Upper lobe of right lung (tissue), 1 donor: ENCODE results near the gene KCNA1. TPM values are rescaled to one million over a fixed set of nuclear protein-coding genes. Genes with fewer than 3 reads are reported as not detected.

Source experiments
- ATAC-seq: fragments of 200-7000 bp; cut with Tn5 transposase; one replicate; pipeline ENCODE4 v1.9.1; 2020; ENCODE audit warnings: mild to moderate bottlenecking, moderate library complexity
- DNase-seq: peaks from one replicate; pipeline ENCODE4 v3.0.0-alpha.2; 2020
- H3K27ac ChIP-seq: fragments of 200-600 bp; one replicate; pipeline ENCODE4 v1.8.0; 2022
- H3K27me3 ChIP-seq: fragments of 200-600 bp; one replicate; pipeline ENCODE4 v1.8.0; 2022; ENCODE audit warnings: mild to moderate bottlenecking
- H3K36me3 ChIP-seq: fragments of 200-600 bp; one replicate; pipeline ENCODE4 v1.8.0; 2022
- H3K4me1 ChIP-seq: fragments of 200-600 bp; one replicate; pipeline ENCODE4 v1.8.0; 2022
- H3K4me3 ChIP-seq: fragments of 200-600 bp; one replicate; pipeline ENCODE4 v1.8.0; 2022; ENCODE audit warnings: mild to moderate bottlenecking
- H3K9me3 ChIP-seq: fragments of 200-600 bp; one replicate; pipeline ENCODE4 v1.8.0; 2022
- intact Hi-C: fragments of 100-400 bp; cut with DNase I; formaldehyde crosslinking; loops from one replicate; pipeline ENCODE4 v1.11.0; 2022
- total RNA-seq: library from RNA; stranded (reverse); fragmentation: NEBNext Ultra II Directional; extraction: Animal tissue kit (Norgen Biotek cat#: 25700); gene quantifications from one replicate; pipeline ENCODE4 v1.2.1, GENCODE V29; 2021
- TF ChIP-seq, protein P1 (sequence below): fragments of 200-600 bp; IDR thresholded peaks from one replicate; pipeline ENCODE4 v1.8.0; 2022; ENCODE audit warnings: antibody characterized with exemption
- donor health status: DM: no; HTN: yes; CAD: no; lungs with severe emphysema.

Gene KCNA1
- total RNA-seq, 1 donor from 2014 or later, result not detected

DNA sequence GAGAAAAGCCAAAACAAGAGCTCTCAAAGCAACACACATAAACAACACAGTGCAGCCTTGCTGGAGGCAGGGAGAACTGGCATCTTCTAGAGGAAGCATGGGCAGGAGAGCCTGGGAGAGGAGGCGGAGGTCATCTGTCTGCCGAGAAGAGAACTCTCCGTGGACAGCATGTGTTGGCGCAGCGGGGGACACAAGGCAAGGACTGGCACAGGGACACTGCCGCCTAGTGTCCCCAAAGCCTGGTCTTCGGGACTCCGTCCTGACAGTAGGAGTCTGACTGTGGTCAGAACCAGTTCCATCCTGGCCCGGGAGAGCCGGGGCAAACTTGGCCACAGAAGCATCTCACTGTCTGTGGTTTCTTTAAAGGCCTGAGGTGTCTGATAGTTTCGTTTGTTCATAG, 47.3 kb downstream of the KCNA1 start:
- TF ChIP-seq, protein P1, sequence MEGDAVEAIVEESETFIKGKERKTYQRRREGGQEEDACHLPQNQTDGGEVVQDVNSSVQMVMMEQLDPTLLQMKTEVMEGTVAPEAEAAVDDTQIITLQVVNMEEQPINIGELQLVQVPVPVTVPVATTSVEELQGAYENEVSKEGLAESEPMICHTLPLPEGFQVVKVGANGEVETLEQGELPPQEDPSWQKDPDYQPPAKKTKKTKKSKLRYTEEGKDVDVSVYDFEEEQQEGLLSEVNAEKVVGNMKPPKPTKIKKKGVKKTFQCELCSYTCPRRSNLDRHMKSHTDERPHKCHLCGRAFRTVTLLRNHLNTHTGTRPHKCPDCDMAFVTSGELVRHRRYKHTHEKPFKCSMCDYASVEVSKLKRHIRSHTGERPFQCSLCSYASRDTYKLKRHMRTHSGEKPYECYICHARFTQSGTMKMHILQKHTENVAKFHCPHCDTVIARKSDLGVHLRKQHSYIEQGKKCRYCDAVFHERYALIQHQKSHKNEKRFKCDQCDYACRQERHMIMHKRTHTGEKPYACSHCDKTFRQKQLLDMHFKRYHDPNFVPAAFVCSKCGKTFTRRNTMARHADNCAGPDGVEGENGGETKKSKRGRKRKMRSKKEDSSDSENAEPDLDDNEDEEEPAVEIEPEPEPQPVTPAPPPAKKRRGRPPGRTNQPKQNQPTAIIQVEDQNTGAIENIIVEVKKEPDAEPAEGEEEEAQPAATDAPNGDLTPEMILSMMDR, result no peak
- Histone ChIP-seq H3K27me3 (peaks cover 48% of the 10 kb centered on the region), H3K27ac (no peak overlapping the region), H3K36me3 (no peaks in the 10 kb centered on the region), H3K9me3 (no peaks in the 10 kb centered on the region), H3K4me3 (no peak overlapping the region), H3K4me1 (no peaks in the 10 kb centered on the region)
- no peak for DNase-seq
- ATAC-seq, result no peak
- intact Hi-C loops, result no loop called here

DNA sequence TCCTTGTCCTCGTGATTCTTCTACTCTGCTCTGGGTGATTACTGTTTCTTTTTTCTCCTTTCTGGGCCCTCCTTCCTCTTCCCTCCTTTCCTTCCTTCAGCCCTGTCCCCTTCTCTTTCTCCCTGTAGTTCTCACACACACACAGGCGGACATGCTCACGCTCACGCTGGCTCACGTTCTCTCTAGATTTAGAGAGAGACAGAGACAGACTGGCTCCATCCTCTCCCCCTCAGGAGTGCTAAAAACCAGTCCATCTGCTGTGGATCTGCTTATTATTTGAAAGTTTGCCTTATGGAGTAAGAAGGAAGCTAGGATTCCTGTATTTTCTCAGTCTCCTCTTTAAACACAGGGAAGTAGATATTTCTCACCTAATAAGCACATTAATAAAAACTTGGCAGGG, 48.1 kb downstream of the KCNA1 start:
- peaks cover 46% of the 10 kb centered on the region for H3K27me3 ChIP-seq
- no peak for DNase-seq
- TF ChIP-seq, protein P1, result no peak
- ATAC-seq, result no peak
- H3K4me3 ChIP-seq, result no peak overlapping the region
- H3K4me1 ChIP-seq, result no peaks in the 10 kb centered on the region
- intact Hi-C loops, result no loop called here
- no peaks in the 10 kb centered on the region for H3K36me3 ChIP-seq
- H3K27ac ChIP-seq, result no peak overlapping the region
- H3K9me3 ChIP-seq, result no peaks in the 10 kb centered on the region

DNA sequence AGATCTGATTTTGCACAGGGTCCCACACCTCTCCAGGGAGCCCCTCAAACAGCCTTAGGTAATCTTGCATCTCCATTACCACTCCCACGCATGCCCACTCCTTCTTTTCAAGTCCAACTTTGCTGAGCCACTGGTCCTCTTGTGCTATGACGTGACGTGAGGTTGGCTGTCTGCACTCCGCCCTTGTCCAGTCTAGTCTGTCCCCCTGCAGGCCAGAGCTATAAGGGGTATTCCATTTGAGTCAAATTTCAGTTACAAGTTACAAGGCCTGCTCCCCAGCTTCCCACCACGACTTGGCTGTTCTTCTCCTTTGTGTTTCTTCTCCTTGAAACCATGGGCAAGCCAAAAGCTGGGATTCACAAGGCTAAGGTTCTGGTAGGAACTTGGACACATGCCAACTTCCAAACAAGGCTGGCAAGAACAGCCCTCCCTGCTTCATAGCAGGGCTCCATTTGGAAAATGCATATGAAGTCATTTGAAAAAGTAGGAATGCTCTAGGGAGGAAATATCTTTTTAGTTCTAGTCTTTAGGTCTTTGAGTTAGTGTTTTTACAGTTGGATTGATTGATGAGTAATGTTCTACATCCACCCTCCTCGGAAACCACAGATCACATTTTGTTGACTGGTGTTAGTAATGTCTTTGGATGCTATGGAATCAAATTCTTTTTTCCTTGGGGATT, 49.1 kb downstream of the KCNA1 start:
- Histone ChIP-seq H3K4me3 (no peak overlapping the region), H3K27ac (no peak overlapping the region), H3K36me3 (no peaks in the 10 kb centered on the region), H3K4me1 (no peaks in the 10 kb centered on the region), H3K27me3 (peaks cover 37% of the 10 kb centered on the region), H3K9me3 (no peaks in the 10 kb centered on the region)
- intact Hi-C loops, result no loop called here
- TF ChIP-seq, protein P1, result no peak
- ATAC-seq (no peak), DNase-seq (no peak)

DNA sequence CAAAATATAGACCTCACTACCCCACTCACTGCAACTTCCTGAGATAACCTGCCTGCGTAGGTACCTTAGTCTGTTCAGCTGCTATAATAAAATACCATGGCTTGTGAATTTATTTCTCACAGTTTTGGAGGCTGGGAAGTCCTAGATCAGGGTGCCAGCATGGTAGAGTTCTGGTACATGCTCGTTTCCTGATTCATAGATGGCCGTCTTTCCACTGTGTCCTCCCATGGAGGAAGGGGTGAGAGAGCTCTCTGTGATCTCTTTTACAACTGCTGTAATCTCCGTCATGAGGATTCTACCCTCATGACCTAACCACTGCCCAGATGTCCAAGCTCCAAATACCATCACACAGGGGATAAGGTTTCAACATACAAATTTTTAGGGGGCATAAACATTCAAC, 49.7 kb downstream of the KCNA1 start:
- no peaks in the 10 kb centered on the region for H3K9me3 ChIP-seq
- ATAC-seq (no peak), DNase-seq (no peak)
- H3K27ac ChIP-seq, result no peak overlapping the region
- H3K4me3 ChIP-seq, result no peak overlapping the region
- H3K36me3 ChIP-seq, result no peaks in the 10 kb centered on the region
- H3K27me3 ChIP-seq, result peaks cover 39% of the 10 kb centered on the region
- TF ChIP-seq, protein P1, result no peak
- intact Hi-C loops, result no loop called here
- no peaks in the 10 kb centered on the region for H3K4me1 ChIP-seq

GRCh38 chr12:4960030-4960429, 50.3 kb downstream of the KCNA1 start:
- H3K27ac ChIP-seq, result no peak overlapping the region
- no peaks in the 10 kb centered on the region for H3K36me3 ChIP-seq
- H3K9me3 ChIP-seq, result no peaks in the 10 kb centered on the region
- ATAC-seq (no peak), DNase-seq (no peak)
- H3K4me3 ChIP-seq, result no peak overlapping the region
- no peaks in the 10 kb centered on the region for H3K4me1 ChIP-seq
- intact Hi-C loops, result no loop called here
- peaks cover 39% of the 10 kb centered on the region for H3K27me3 ChIP-seq
- TF ChIP-seq, protein P1, result no peak

DNA sequence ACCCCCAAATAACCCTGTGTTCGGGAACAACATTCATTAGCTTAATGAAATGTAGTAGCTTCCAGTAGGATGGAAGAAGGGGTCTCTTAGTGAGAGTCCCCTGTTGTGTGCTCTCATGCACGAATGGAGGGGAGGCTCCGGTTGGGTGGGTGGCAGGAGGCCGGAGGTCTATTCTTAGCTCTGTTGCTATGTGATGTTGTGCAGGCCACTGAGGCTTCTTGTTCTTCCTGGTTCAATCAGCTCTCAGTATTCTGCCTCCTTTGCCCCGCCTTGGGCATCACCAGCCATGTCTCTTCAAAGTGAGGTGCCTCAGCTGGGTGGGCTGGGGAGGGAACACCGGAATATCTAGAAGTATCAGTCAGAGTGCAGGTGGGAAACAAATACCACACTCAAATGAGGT, 50.8 kb downstream of the KCNA1 start:
- Histone ChIP-seq H3K4me1 (no peaks in the 10 kb centered on the region), H3K9me3 (no peaks in the 10 kb centered on the region), H3K36me3 (no peaks in the 10 kb centered on the region), H3K27me3 (peaks cover 43% of the 10 kb centered on the region), H3K4me3 (no peak overlapping the region), H3K27ac (no peak overlapping the region)
- intact Hi-C loops, result no loop called here
- ATAC-seq (no peak), DNase-seq (no peak)
- TF ChIP-seq, protein P1, result no peak
